ENCODE measurements around the gene SLC12A5.

The SLC12A5 gene

DNA sequence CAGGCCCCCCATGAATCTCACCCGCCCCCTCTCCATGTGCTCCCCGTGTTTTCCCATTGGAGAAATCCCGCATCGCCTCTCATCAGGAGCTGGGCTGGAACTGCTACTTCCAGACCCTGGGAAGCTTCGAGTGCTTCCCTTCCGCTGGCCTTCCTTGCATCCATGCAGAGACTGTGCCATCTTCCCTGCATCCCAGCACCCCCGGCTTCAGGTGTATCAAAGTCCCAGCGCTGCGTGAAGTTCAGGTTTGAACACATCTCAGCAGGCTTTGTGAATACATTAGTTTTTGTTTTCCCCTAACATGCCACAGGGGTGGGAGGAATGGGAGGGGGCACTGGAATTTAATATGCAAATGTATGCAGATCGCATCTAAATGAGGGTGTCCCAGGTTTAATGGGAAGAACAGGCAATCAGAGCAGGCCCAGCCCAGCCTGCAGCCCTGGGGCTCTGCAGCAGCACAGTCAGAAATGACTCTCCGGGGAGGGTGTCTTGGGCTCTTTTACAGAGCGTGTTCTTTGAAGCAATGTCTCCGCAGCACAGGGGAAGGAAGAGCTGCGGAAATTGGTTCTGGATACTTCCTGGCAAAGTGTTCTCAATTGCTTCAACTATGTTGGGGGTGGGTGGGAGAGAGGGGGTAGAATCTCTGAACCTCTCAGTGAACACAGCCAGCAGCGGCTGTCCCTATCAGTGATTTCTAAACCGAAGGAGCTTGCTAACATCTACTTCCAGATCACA lies 28.6 kb upstream of the SLC12A5 start:
- TF ChIP-seq, protein P1, sequence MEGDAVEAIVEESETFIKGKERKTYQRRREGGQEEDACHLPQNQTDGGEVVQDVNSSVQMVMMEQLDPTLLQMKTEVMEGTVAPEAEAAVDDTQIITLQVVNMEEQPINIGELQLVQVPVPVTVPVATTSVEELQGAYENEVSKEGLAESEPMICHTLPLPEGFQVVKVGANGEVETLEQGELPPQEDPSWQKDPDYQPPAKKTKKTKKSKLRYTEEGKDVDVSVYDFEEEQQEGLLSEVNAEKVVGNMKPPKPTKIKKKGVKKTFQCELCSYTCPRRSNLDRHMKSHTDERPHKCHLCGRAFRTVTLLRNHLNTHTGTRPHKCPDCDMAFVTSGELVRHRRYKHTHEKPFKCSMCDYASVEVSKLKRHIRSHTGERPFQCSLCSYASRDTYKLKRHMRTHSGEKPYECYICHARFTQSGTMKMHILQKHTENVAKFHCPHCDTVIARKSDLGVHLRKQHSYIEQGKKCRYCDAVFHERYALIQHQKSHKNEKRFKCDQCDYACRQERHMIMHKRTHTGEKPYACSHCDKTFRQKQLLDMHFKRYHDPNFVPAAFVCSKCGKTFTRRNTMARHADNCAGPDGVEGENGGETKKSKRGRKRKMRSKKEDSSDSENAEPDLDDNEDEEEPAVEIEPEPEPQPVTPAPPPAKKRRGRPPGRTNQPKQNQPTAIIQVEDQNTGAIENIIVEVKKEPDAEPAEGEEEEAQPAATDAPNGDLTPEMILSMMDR (IDR thresholded peaks at IDR 0.05; ENCODE audit: insufficient read depth, low read depth, low read length, missing control alignments), result no peak
- no peak overlapping the region for H3K4me3 ChIP-seq (ENCODE audit: low read depth, low read length)
- no peak for DNase-seq (ENCODE audit: low read depth)

DNA sequence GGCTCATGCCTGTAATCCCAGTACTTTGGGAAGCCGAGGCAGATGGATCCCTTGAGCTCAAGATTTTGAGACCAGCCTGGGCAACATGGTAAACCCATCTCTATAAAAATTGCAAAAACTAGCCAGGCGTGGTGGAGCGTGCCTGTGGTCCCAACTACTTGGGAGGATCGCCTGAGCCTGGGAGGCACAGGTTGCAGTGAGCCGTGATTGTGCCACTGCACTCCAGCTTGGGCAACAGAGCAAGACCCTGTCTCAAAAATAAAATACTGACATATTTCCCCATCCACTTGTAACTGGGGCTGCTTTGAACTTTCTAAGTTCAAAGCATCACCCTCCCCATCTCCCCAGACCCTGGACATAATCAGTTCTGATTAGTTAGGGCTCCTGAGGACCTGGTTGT lies 27.5 kb upstream of the SLC12A5 start:
- TF ChIP-seq, protein P1 (IDR thresholded peaks at IDR 0.05; ENCODE audit: insufficient read depth, low read depth, low read length, missing control alignments), result no peak
- no peak for DNase-seq (ENCODE audit: low read depth)

DNA sequence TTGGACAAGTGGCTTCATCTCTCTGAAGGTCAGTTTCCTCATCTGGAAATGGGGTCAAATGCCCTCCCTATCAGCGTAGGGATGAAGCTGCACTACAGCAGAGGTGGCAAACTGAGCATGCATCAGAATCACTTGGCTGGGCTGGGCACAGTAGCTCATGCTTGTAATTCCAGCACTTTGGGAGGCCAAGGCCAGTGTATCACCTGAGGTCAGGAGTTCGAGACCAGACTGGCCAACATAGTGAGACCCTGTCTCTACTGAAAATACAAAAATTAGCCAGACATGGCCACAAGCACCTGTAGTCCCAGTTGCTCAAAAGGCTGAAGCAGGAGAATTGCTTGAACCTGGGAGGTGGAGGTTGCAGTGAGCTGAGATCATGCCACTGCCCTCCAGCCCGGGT lies 27.0 kb upstream of the SLC12A5 start:
- TF ChIP-seq, protein P1 (IDR thresholded peaks at IDR 0.05; ENCODE audit: insufficient read depth, low read depth, low read length, missing control alignments), result no peak
- no peak for DNase-seq (ENCODE audit: low read depth)
- no peak overlapping the region for H3K4me3 ChIP-seq (ENCODE audit: low read depth, low read length)

More for the DNA sequence above, 27.5 kb upstream of the SLC12A5 start:
- no peak overlapping the region for H3K4me3 ChIP-seq (ENCODE audit: low read depth, low read length)

DNA sequence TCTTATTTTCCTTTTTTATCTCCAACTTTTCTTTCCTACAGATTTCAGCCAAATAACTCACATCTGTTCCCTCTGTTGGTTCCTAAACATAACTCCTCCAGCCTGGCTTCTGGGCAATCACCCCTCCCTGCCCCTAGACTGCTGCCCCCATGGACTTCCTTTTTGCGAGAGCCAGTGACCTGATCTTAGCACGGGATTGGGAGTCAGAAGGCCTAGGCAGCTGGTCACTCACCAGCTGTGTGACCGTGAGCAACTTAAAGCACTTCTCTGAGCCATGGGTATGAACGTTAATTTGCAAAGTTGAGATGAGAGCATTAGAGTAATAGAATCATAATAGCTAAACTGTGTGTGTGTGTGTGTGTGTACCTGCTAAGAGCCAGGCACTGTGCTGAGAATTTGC lies 24.8 kb upstream of the SLC12A5 start:
- TF ChIP-seq, protein P1 (IDR thresholded peaks at IDR 0.05; ENCODE audit: insufficient read depth, low read depth, low read length, missing control alignments), result no peak
- no peak for DNase-seq (ENCODE audit: low read depth)
- no peak overlapping the region for H3K4me3 ChIP-seq (ENCODE audit: low read depth, low read length)

DNA sequence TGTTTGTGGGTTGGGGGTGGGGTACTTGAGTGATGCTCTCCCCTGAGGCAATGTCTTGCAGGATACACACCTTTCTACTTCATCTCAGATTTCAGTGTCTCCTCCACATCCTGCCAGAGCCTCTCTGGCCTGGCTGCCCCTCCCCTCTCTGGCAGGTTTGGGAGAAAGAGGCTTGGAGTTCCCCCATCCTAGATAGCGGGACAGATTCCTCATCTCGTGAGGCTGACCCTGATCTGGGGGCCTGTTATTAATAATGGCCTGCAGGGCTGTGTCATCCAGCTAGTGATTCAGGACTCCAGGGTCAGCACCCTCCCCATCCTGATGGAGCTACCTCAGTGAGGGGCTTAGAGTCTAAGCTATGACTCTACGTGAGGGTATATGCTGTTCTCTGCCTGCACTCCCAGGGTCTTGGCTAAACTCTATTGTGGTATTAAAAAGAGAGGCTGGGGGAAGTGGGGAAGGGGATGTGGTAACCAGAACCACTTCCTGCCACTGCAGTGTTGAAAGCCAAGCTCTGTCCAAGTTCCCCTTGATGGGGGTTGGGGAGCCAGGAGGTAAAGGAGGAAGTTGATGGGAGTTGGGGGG lies 24.0 kb upstream of the SLC12A5 start:
- peak; percentile 46 for DNase-seq (ENCODE audit: low read depth)
- no peak overlapping the region for H3K4me3 ChIP-seq (ENCODE audit: low read depth, low read length)
- TF ChIP-seq, protein P1 (IDR thresholded peaks at IDR 0.05; ENCODE audit: insufficient read depth, low read depth, low read length, missing control alignments), result no peak

DNA sequence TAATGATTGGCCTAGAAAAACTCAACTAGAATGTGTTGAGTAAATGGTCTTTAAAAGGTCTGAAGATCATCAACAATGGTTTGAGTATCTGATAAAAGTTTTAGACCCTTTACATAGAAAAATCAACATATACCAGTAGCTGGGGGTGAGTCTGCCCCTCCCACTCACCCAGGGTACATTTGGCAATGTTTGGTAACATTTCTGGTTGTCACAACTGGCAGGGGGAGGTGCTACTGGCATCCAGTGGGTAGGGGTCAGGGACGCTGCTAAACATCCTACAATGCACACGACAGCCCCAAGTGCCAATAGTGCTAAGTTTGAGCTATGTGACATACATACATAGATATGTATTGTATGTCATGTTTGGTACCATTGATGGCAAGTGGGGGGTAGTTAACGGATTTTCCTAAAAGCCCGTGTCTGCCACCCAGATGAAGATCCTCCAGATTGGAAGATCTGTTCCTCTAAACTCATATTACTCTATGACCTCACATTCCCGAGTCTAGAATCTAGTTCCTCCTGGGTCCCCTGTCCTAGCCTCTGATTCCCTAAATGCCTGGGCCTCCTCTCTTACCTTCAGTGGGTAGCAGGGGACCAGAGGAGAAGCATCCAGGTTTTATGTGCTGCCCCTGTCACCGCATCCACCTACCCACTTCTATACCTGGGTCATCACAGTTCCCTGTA lies 22.9 kb upstream of the SLC12A5 start:
- H3K4me3 ChIP-seq (ENCODE audit: low read depth, low read length), result no peak overlapping the region
- DNase-seq (ENCODE audit: low read depth), result no peak
- TF ChIP-seq, protein P1 (IDR thresholded peaks at IDR 0.05; ENCODE audit: insufficient read depth, low read depth, low read length, missing control alignments), result no peak
